Stimulated activated CD8-positive, alpha-beta memory T cell treated with anti-CD3 and anti-CD28 coated beads, Interleukin-12 subunit alpha, Interleukin-12 subunit beta, amount 100 ng/mL, for 24 hours (primary cell): Measurements from ENCODE around the gene TMEM87B.

Experiments
- DNase-seq: peaks from one replicate; pipeline ENCODE4 v3.0.0-alpha.2; 2020; ENCODE audit errors: extremely low read depth

Gene TMEM87B

DNA sequence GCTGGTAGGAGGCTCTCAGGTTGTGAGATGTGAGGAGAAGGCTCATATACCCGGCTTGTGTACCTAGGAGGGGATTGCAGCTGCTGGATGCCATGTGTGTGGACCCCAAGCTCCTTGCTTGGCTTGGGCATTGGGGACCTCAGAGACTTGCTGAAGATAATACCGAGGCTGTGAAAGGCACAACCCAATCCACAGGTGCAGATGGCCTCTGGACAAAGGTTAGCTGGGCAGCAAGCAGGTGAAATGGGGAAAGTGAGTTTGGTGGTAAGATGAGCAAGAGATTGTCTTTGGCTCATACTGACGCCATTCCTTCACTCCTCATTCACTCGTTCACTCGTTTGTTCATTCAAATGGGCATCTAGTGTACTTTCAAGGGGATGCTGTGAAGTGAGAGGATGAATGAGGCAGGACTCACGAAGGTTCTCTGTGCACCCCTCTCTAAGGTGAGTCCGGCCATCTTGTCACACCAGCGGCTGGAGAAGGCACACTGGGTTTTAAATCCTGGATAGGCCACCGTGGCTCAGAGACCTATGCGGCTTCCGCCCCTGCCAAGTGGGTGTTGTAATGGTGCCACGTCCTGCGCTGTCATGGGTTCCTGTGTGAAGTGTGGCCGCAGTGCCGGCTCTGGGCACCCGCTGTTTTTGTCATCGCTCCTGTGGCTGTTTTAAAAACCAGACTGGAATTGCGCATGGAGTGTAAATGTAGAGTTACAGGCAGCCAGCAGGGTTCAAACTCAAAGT lies 96.8 kb downstream of the TMEM87B start:
- DNase-seq: no peak

DNA sequence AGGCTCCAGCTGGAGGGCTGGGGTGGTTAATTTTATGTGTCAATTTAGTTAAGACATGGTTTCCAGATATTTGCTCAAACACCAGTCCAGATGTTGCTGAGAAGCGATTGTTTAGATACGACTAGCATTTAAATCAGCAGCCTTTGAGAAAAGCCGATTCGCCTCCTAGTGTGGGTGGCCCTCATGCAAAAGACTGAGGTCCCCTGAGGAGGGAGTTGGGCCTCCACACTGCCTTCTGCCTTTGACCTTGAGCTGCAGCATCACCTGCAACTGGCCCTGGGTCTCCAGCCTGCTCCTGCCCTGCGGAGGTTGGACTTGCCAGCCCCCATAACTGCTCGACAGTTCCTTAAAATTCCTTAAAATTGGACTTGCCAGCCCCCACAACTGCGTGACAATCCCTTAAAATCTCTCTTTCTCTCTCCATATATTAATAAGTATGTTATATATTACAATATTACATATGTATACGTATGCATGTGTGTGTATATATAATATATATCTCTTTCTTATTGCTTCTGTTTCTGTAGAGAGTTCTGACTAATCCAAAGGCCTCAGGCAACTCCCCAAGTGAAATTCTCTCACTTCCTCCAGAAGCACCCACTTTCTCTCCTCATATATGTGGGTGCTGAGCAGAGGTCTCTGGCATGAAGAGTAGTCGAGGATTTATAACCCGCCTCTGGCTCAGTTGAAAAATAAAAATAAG lies 97.6 kb downstream of the TMEM87B start:
- no peak for DNase-seq

DNA sequence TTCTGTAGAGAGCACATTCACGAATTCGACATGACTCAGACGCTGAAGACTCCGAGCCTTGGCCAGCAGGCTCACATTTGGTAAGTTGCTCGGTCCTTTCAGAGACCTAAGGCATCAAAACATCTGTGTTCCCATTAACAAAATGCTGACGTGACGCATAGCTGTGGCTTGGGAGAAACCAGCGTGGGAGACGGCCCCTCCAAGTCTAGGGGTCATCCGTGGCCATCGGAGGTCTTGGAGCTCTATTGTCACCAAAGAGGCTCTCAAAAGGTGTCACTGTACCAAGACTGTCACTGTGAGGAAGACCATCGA lies 98.1 kb downstream of the TMEM87B start:
- no peak for DNase-seq

DNA sequence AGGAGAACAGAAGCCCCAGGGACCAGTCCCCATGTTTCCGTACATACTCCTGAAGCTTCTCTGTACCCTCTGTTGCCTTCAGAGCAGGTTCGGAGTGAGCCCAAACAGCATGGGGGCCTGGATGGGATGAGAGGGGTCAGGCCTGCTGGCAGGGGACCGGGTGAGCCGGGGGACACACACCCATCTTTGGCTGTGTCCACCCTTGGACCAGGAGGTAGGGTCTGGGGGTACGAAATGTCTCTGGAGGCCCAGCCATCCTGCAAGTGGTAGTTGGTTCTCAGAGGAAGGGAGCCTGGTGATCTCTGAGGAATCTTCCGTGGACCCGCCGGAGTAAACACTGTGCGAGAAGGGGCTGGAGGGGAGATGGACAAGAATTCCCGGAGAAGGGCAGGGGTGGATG lies 98.4 kb downstream of the TMEM87B start:
- DNase-seq: no peak

DNA sequence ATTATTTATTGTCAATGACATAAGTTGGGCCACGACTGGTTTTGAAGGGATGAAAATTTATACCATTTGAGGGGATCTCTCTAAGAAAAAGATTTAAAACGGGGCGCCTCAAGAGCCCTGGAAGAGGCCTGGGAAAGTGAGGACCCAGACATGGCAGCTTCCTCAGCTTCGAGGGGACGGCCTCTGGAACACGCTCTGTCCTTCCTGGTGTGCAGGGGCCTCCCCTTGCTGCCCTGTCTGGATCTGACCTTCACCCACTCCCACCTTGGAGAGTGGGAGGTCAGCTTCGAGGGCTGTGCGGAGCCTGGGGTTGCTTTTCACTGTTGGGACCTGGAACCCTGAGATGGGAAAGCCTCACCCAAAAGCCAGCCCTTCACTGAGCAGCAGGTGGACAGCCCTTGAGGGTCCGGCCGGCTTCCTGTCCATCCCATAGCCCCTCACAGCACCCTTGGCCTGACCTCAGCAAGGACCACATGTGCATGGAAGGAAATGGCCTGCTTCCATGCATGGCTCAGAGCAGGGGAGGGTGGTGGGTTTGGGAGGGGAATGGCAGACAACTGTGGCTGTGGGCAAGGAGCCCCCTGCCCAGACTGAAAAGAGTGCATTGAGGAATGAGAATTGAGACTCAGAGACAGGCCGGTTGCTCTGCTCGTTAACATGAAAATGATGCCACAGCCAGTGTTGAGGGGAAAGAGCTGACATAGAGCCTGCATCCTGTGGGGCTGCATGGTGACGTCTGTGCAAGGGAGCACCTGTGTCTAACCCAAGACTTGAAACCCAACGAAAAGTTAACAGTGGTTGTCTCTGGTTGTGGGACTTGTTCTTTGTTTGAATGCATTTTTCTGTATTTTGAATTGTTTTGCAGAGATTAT lies 99.4 kb downstream of the TMEM87B start:
- DNase-seq: no peak

DNA sequence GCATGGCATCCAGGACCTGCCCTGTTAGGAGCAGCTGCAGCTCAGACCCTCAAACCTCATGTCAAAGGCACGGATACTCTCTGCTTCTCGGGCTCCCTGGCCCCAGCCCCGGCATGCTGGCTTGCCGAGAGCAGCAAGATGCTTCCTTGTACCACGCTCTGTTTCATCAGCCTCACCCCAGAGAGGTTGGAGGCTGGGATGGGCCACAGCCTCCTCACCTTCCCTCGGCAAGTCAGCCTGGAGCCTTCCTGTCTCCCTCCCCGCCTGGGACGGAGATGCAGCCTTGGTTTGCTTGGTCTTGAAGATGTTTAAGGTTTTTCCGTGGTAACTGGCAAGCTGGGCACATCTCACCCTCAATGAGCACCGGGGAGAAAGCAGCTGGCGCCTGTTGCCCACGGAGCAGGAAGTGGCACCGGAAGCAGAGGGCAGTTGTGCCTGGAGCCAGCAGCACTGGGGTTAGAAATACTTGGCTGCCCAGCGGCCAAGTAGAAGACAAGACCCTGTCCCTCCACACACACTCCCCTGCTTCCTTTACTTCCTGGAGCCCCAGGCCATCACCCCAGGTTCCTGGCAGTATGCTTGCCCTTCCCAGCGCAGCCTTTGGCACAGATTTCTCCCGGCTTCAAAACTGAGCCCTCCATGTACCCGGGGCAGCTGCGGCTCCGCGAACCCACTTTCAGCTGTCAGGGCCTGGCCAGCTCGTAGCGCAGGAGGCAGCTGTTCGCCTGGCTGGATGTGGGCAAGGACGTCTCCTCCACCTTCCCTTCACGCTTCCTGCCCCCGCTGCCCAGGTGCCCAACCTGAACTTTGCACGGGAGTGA lies 100.5 kb downstream of the TMEM87B start:
- no peak for DNase-seq

DNA sequence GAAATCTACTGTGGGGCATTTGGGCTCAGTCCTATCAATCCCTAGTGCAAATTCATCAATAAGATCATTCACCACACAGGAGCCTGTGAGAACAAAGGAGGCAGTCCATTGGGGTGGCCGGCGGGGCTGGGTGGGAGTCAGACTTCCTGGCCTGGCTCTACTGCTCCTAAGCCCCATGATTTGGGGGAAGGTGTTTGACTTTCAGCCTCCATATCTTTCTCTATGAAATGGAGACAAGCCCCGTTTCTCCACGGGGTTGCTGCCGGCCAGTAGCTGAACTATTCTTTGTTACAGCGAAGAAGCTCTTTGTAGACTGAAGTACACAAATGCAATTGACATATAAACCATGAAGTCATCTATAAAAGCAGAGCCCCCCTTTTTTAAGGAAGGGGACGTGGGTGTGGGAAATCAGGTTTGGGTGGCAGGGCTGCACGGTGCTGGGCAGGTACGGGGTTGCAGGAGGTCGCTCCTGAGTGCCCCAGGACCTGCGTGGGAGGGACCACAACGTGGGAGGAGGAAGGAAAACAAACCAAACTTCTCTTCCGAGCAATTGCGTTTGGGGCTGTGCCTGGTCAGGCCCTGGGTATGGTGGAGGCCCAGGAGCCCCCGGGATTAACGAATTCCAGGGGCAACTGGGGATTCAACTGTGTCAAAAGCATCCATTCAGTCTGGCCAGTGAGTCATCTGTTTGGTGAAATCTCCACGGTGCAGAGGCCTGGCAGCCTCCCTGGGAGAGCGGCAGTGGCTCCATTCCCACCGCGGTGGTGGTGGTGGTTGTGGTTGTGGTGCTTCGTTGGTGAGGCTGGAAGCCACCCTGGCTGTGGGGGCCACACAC lies 101.3 kb downstream of the TMEM87B start:
- DNase-seq: no peak

DNA sequence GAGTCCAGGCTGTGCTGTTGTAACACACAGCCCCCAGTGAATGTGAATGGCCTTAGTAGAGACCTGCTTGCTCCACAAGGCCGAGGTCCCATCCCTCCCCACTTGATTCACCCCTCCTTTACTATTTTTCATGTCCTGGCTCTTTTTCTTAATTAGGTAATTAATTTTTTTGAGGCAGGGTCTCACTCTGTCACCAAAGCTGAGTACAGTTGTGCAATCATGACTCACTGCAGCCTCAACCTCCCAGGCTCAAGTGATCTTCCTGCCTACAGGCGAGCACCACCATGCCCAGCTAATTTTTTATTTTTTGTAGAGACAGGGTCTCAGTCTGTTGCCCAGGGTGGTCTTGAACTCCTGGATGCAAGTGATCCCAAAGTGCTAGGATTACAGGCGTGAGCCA lies 102.4 kb downstream of the TMEM87B start:
- no peak for DNase-seq

DNA sequence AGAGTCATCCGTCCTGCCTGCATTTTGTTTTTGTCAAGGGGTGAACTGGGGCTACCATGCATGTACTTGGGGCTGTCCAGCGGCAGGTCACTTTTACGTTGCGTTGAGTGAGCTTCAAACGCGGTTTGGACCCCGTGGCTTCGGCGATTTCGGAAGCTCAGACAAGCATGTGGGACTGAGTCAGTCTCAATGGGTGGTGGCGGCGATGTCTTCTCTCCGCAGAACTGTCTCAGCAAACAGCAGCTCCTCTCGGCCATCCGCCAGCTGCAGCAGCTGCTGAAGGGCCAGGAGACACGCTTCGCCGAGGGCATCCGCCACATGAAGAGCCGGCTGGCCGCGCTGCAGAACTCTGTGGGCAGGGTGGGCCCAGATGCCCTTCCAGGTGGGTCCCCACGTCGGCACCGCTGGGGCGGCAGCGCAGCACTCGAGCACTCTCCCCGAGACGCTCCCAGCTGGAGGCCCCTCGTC lies 104.4 kb downstream of the TMEM87B start:
- no peak for DNase-seq

DNA sequence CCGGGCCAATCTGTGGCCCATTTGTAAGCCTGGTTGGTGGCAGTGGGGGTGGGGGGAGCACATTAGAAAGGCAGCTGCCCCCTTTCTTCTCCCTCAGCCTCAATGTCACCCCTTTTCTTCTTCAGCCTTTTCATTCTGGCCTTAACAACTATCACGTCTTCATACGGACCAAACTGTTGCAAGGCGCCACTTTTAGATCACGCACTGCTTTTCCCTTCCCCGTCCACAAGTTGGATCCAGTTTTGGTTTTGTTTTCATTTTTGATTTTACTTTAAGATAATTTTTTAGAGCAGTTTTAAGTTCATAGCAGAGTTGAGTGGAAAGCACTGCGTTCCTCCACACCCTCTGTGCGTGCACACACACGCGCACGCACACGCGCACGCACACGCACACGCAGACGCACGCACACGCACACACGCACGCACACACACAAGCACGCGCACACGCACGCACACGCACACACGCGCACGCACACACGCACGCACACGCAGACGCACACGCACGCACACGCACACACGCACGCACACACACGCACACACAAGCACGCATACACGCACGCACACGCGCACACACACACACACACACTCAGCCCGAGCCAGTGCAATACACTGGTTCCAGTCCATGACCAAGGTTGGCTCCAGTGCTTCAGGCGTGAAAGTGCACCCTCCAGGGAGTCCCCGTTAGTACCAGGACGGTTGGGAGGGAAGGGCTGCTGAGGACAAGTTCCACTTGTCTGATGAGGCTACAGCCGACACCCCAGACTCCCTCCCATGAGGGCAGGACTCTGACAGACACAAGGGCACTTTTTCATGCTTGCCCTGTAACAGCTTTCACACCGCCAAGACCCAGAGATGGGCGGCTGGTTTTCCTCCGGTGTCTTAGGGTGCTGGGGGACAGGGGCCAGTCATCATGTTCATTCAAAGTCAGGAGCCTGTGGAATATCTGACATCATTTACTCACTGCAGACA lies 105.5 kb downstream of the TMEM87B start:
- DNase-seq: no peak

DNA sequence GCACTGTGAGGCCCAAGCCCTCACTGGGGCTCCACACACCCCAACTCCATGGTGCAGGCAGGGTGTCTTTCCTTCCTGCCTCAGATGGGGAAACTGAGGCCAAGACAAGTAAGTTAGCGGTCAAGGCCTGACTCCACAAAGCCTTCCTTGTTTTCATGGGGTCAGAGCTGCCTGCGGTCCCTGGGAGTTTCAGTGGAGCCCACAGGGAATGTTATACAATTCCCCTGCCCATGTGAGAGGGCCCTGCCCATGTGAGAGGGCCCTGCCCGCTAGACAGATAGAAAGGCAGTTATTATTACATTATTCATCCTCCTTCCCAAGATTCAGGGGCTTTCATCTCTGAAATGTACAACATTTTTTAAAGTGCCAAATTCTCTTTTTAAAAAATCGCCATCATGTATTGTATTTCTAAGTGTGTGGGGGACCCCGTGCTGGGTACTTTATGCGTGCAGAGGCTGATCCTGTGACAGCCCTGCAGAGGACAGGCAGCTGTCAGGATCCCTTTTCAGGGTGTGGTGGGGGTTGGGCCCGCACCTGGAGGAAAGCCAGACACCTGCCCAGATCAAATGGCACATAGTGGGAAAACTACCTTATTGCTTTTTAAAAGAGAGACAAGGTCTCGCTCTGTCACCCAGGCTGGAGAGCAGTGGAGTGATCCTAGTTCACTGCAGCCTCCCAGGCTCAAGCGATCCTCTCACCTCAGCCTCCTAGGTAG lies 106.5 kb downstream of the TMEM87B start:
- no peak for DNase-seq

DNA sequence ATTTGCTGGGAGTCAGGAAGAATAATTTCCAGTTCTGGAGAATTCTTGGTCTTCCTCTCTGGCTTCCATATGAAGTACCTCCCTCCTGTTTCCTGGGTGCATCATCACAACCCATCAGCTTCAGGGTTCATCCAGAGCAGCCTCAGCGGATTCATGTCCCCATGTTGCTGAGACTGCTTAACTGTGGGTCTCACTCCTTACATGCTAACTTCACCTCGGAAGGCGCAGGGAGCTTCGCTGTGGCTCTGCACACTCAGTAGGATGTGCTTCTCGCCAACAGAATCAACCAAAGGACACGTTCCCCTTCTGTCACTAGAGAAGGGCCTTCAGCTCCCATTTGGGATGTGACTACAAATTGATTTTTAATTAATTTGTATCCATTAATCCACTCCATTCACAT lies 107.3 kb downstream of the TMEM87B start:
- DNase-seq: no peak

DNA sequence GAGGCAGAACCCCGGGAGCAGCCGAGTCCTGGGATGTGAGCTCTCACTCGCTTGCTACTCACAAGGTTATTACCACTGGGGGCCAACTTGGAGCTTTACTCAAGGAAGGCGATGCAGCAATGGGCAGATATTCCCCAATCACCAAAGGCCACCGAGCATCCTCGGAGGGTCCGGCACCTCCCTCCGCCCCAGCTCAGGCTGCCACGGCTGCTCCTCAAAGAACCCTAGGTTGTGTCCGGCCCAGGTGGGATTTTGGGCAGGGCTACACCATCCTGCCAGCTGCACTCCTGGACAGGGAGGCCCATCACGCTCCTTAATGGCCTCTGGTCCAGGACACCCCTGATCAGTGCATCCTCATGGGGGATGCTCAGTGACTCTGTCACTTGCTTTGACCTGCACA lies 107.9 kb downstream of the TMEM87B start:
- DNase-seq: no peak

DNA sequence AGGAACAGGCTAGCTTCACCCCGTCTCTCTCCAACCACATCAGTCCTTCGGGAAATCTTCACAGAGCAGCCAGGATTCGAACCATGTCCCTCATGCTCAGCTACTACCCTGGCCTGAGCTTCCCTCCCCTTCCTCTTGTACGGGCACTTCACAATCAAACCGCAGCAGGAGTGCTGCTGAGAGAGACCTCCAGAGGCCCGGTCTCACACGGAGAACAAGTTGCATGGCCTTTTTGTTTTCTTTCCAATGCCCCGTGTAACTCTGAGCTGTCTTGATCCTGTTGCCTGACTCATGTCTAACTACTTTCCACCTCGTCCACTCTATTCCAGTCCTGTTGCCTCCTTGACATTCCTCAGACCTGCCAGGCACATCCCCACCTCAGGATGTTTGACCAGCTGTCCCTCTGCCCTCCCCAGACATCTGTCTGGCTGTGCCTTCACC lies 108.5 kb downstream of the TMEM87B start:
- no peak for DNase-seq

DNA sequence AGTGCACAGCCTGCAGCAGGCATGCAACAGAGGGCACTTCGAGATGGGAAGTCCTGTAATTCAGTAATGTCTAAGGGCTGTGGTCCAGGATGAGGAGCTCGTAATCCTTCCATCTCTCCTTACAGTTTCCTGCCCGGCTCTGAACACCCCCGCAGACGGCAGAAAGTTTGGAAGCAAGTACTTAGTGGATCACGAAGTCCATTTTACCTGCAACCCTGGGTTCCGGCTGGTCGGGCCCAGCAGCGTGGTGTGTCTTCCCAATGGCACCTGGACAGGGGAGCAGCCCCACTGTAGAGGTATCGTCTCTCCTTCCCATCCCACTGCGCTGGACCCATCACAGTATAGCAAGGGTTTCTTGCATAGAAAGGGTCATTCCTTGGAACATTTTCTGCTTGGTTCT lies 109.8 kb downstream of the TMEM87B start:
- DNase-seq: no peak

DNA sequence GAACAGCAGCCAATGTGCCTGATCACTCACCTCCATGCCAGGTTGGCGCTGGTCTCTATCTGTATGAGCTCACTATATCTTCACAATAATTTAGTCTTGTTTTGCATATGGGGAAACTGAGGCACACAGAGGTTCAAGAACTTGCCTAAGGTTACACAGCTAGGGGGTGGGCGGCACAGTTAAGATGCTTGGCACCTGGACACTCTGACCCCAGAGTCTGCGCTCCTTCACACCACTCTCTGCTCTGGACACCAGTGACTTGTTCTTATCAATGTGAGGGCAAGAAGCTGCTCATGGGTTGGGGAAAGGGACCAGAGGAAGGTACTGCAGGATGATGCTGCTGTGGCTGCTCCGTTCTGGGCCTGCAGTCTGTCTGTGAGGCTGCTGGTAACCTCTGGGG lies 110.2 kb downstream of the TMEM87B start:
- no peak for DNase-seq

DNA sequence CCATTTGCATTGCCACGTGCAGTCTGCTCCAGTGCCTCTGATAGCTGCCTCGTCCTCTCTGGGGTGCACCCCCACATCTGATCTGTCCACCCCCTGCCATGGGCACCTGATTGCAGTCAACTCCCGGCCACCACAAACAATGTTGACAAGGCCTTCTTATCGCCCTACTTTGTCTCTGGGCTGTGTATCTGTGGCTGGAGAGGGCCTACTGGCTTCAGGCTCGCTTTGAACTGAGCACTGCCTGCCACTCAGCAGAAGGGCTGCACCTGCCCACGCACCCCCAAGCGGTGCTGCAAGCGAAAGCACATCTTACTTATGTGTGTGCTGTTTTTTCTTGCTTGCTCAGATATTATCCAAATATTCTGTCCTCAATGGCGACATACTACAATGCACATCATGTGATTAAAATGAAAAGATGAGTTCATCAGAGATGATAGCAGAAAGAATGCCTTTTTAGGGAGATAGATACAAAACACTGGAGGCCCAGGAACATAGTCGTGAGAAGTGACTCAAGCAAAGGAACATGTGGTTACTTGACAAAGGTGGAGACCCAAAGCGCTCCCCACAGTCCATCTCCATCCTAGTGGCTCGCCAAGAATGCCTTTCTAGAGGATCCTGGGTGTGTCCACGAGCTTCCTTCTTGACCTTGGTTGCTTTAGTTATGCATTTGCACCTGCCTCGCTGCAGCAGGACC lies 111.9 kb downstream of the TMEM87B start:
- DNase-seq: no peak

DNA sequence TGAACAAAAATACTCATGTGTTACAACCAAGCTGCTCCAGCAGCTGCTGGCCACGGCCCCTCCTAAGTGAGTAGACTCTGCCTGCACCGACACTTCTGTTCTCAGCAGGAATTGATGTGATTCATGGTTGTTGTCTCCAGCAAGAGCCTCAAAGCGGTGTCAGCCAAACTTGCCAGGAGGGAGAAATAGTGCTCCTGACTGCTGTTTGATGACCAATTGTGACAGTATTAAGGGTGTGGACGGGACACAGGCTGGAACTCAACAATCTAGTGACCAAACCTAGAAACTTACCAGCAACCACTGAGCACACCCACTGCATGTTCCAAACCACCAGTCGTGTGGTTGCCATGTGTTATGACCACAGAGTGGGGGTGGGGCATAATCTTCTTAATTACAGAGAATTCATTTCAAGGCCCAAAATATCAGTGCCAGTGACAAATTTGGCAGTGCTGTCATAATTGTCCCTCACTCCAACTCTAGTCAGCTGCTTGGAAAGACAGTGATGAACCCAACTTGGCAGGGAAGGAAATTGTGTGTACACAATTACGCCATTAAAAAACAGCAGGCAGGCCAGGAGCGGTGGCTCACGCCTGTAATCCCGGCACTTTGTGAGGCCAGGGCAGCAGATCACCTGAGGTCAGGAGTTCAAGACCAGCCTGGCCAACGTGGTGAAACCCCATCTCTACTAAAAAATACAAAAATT lies 113.5 kb downstream of the TMEM87B start:
- no peak for DNase-seq
